Measurements from ENCODE around the gene KRTAP2-1.
"Not testable (repeated sequence)": the region's sequence is repeated elsewhere in the genome, so short reads cannot be mapped to it uniquely, and the experiment has no call there.

DNA sequence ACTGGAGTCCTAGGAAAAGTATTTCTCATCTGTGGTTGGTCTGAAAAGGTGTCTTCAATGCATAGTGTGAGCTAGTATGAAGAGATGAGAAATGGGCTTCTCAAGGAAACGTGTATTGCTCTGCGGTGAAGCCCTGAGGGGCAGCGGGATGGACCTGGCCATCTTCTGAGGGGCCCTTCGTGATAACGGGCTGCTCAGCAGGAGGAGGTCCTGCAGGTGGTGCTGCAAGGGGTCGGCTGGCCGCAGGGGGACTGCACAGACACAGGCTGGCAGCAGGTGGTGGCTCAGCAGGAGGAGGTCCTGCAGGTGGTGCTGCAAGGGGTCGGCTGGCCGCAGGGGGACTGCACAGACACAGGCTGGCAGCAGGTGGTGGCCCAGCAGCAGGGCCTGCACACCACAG is 7.4 kb upstream of the KRTAP2-1 start:
- TF ChIP-seq CTCF (tag by site-specific recombination; IDR thresholded peaks at IDR 0.05); REPIN1 (tag by site-specific recombination; IDR thresholded peaks at IDR 0.05; ENCODE audit: low read depth); RBAK (tag by site-specific recombination; IDR thresholded peaks at IDR 0.05); ZBTB10 (tag by site-specific recombination; IDR thresholded peaks at IDR 0.05): not testable (repeated sequence)
